Mesenchymal stem cell (in vitro differentiated cells and primary cell): ENCODE results near the gene COPB1.
A peak's percentile ranks its signal among the peaks of the same experiment; 100 is the strongest.

ENCODE experiments used
- DNase-seq: peaks from one replicate; pipeline ENCODE4 v3.0.0-alpha.2; 2013
- H2AFZ ChIP-seq: one replicate; pipeline ENCODE4 v1.6.1; 2013; ENCODE audit warnings: low read depth, mild to moderate bottlenecking, control low read depth, inconsistent platforms, low read length, moderate library complexity
- H2AK5ac ChIP-seq: 2 replicates; pipeline ENCODE4 v1.6.1; 2013; ENCODE audit warnings: low read length, moderate library complexity, mild to moderate bottlenecking, inconsistent platforms; ENCODE audit not compliant: severe bottlenecking
- H2BK120ac ChIP-seq: one replicate; pipeline ENCODE4 v1.6.1; 2013; ENCODE audit warnings: low read depth, mild to moderate bottlenecking, inconsistent platforms, low read length, moderate library complexity
- H2BK12ac ChIP-seq, 2 experiments: one replicate each; pipeline ENCODE4 v1.6.1; 2013; ENCODE audit warnings: inconsistent platforms in 2 of 2, low read length in 2 of 2, mild to moderate bottlenecking in 2 of 2, moderate library complexity in 2 of 2, control low read depth in 1 of 2
- H2BK15ac ChIP-seq: one replicate; pipeline ENCODE4 v1.6.1; 2013; ENCODE audit warnings: mild to moderate bottlenecking, low read depth, inconsistent platforms; ENCODE audit not compliant: poor library complexity, severe bottlenecking
- H2BK5ac ChIP-seq: 2 replicates; pipeline ENCODE4 v1.6.1; 2013; ENCODE audit warnings: low read depth, mild to moderate bottlenecking, low read length, control low read depth, inconsistent platforms; ENCODE audit not compliant: poor library complexity, severe bottlenecking
- H3K14ac ChIP-seq, 2 experiments: one replicate each; pipeline ENCODE4 v1.6.1; 2013; ENCODE audit warnings: inconsistent platforms in 2 of 2, low read length in 2 of 2, control low read depth in 1 of 2, mild to moderate bottlenecking in 1 of 2, moderate library complexity in 1 of 2
- H3K18ac ChIP-seq, 2 experiments: one replicate each; pipeline ENCODE4 v1.6.1; 2013; ENCODE audit warnings: inconsistent platforms in 2 of 2, low read length in 2 of 2, control low read depth in 1 of 2, low read depth in 1 of 2, mild to moderate bottlenecking in 1 of 2
- H3K23ac ChIP-seq, 2 experiments: one replicate each; pipeline ENCODE4 v1.6.1; 2013; ENCODE audit warnings: inconsistent platforms in 2 of 2, low read length in 2 of 2, mild to moderate bottlenecking in 2 of 2, moderate library complexity in 2 of 2, control low read depth in 1 of 2
- H3K27ac ChIP-seq: 2 replicates; pipeline ENCODE4 v1.5.1; 2013; ENCODE audit warnings: mild to moderate bottlenecking, moderate library complexity, low read length, control low read depth, inconsistent platforms; ENCODE audit not compliant: poor library complexity, severe bottlenecking
- H3K27me3 ChIP-seq, 2 experiments: 2 replicates each; pipeline versions ENCODE4 v1.6.1 to v1.7.0; 2013; ENCODE audit warnings: low read length in 2 of 2, mild to moderate bottlenecking in 2 of 2, moderate library complexity in 2 of 2, control low read depth in 1 of 2, inconsistent platforms in 1 of 2; ENCODE audit not compliant: control insufficient read depth in 1 of 2, insufficient read depth in 1 of 2
- H3K36me3 ChIP-seq, 2 experiments: 2 replicates each; pipeline versions ENCODE4 v1.6.1 to v1.7.0; 2013; ENCODE audit warnings: low read length in 2 of 2, control low read depth in 1 of 2, inconsistent platforms in 1 of 2, low read depth in 1 of 2, mild to moderate bottlenecking in 1 of 2; ENCODE audit not compliant: insufficient read depth in 2 of 2, control insufficient read depth in 1 of 2
- H3K4ac ChIP-seq, 2 experiments: one replicate each; pipeline ENCODE4 v1.6.1; 2013; ENCODE audit warnings: inconsistent platforms in 2 of 2, low read length in 2 of 2, mild to moderate bottlenecking in 2 of 2, moderate library complexity in 2 of 2, control low read depth in 1 of 2, low read depth in 1 of 2
- H3K4me1 ChIP-seq: 2 replicates; pipeline ENCODE4 v1.6.1; 2013; ENCODE audit warnings: low read depth, low read length, control low read depth; ENCODE audit not compliant: control insufficient read depth, insufficient read depth
- H3K4me2 ChIP-seq: 2 replicates; pipeline ENCODE4 v1.6.1; 2013; ENCODE audit warnings: low read length, mild to moderate bottlenecking, inconsistent platforms; ENCODE audit not compliant: poor library complexity, severe bottlenecking
- H3K4me3 ChIP-seq, 2 experiments: 2 replicates each; pipeline versions ENCODE4 v1.5.1 to v1.7.0; 2013; ENCODE audit warnings: low read length in 2 of 2, mild to moderate bottlenecking in 2 of 2, control low read depth in 1 of 2, low read depth in 1 of 2; ENCODE audit not compliant: insufficient read depth in 1 of 2
- H3K79me1 ChIP-seq: replicated peaks from 2 replicates; pipeline ENCODE4 v1.6.1; 2013; ENCODE audit warnings: mild to moderate bottlenecking, control low read depth, low read length, inconsistent platforms; ENCODE audit not compliant: poor library complexity, severe bottlenecking
- H3K9ac ChIP-seq: 2 replicates; pipeline ENCODE4 v1.7.0; 2013; ENCODE audit warnings: mild to moderate bottlenecking, low read length, moderate library complexity
- H3K9me3 ChIP-seq: 2 replicates; pipeline ENCODE4 v1.7.0; 2013; ENCODE audit warnings: mild to moderate bottlenecking, low read length; ENCODE audit not compliant: control insufficient read depth
- H4K8ac ChIP-seq: one replicate; pipeline ENCODE4 v1.6.1; 2013; ENCODE audit warnings: inconsistent platforms, mild to moderate bottlenecking, low read length, moderate library complexity
- H4K91ac ChIP-seq: one replicate; pipeline ENCODE4 v1.6.1; 2013; ENCODE audit warnings: mild to moderate bottlenecking, low read length, inconsistent platforms
- WGBS: methylation state at CpG from one replicate; pipeline ENCODE4 v1.1.7; 2013; ENCODE audit warnings: mixed read lengths; 5-methylcytosine and 5-hydroxymethylcytosine counted together

Gene COPB1

DNA sequence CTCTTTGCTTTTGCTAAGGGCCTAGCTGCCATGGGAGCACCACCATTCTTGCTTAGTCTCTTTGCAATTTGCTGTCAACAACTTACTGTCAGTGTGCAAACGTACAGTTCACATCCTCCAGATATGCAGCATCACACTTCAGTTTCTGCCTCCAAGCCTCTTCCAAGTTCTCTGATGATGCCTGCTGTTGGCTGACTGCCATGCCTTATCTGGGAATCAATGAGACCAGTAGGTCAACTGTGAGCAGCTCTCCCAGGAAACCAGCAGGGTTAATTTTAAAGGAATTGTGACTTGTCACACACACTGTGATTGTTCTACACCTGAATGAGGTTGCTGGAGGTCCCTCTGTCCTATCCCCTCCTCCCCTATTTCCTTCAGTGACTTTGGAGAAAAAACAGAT is 56.0 kb downstream of the COPB1 start:
- Histone ChIP-seq H3K9me3 (no peaks in the 10 kb centered on the region), H3K4me2 (no peak overlapping the region), H3K27me3 (no peaks in the 10 kb centered on the region), H3K4me3 (no peak overlapping the region), H4K91ac (no peak overlapping the region), H3K79me1 (no peaks in the 10 kb centered on the region), H3K4ac (no peak overlapping the region), H2BK12ac (no peak overlapping the region), H3K18ac (no peak overlapping the region), H2BK120ac (no peak overlapping the region), H3K14ac (no peak overlapping the region), H2BK15ac (no peak overlapping the region), H2AK5ac (peak overlapping the region; percentile 40), H3K4me1 (peaks cover 11% of the 10 kb centered on the region), H2BK5ac (peak overlapping the region; percentile 71), H3K36me3 (peaks cover 0 to 6% of the 10 kb centered on the region in 2 experiments), H3K27ac (peak overlapping the region; percentile 19), H3K23ac (no peak overlapping the region), H2AFZ (no peak overlapping the region), H3K9ac (no peak overlapping the region), H4K8ac (no peak overlapping the region)
- WGBS, result 71% methylated on average over 1 of the region's 1 CpG
- peak; percentile 41 for DNase-seq

DNA sequence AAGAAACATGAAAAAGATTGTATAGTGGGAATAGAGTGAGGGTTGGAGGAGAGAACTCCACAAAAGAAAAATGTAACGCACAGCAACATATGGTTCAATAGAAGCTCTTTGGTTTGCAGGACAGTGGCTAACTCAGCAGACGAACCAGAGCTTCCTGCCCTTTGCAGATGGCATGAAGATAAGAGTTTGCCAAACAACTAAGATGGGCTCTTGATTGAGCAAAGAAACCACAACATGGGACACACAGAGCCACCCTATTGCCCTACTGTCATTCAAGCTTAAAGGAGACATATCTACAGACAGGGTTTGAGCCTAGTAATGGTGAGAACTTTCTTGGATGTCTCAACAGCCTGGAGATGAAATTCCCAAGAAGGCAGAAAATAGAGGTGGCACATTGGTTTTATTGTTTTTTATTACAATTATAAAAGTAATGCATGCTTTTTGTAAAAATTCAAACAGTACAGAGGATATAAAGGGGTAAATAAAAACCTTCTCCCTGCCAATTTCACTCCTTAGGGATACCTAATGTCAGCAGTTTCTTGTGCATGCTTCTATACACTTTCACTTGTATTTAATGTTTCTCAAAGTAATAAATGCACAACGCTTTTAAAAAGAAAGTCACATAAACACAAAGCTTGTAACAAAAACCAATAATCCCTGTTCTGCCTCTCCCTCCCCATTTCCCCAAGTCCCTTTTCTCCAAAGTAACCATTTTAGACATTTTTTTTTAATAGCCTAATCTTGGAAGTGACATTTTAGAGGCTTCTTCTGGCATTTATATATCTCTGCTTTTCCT is 63.7 kb downstream of the COPB1 start:
- Histone ChIP-seq H2BK15ac (no peak overlapping the region), H3K4ac (no peak overlapping the region), H3K14ac (no peak overlapping the region), H2AK5ac (no peak overlapping the region), H3K4me2 (no peak overlapping the region), H3K4me1 (no peaks in the 10 kb centered on the region), H3K27ac (no peak overlapping the region), H3K4me3 (no peak overlapping the region), H3K79me1 (no peaks in the 10 kb centered on the region), H2BK12ac (no peak overlapping the region), H4K8ac (no peak overlapping the region), H2AFZ (no peak overlapping the region), H2BK120ac (no peak overlapping the region), H3K36me3 (peaks cover 0 to 6% of the 10 kb centered on the region in 2 experiments), H4K91ac (no peak overlapping the region), H3K18ac (no peak overlapping the region), H3K27me3 (no peaks in the 10 kb centered on the region), H2BK5ac (no peak overlapping the region), H3K9me3 (no peaks in the 10 kb centered on the region), H3K9ac (no peak overlapping the region), H3K23ac (no peak overlapping the region)
- 62% methylated on average over 3 of the region's 3 CpGs for WGBS
- peak; percentile 24 for DNase-seq

DNA sequence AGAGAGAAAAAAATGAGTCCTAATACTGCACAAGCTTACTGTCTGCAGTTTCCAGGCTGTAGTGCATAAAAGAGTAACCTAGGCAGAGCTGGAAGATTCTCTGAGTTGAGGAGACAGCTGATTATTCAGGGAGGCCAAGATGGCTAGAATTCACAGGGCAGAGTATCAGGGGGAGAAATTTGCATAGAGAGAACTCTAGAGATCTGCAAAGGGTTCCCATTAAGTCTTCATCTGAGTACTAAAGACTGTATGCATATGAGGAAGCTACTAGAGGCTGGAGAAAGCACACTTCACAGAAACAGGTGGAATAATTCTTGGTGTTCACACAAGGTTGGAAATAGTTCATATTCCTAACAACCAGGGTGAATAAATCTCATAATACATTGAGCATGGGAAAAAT is 74.0 kb downstream of the COPB1 start:
- Histone ChIP-seq H3K9me3 (no peaks in the 10 kb centered on the region), H3K27me3 (no peaks in the 10 kb centered on the region), H2BK12ac (no peak overlapping the region)

DNA sequence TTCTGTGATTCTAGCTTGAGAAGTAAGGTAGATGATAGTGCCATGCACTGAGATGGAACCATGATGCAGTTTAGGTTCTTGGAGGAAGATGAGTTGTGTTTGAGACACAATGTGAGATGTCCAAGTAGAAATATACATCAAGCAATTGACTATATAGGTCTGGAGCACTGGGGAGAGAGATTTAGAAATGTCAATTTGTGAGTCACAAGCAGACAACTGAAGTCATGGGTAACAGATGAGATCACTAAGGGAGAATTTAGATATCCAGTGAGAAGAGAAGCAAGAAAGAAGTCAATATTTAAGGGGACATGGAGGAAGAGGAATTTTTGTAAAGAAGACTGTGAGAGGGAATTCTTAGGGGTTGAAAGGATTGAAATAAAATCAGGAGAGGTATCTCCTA is 75.5 kb downstream of the COPB1 start:
- Histone ChIP-seq H3K27ac (peak overlapping the region; percentile 95), H4K8ac (no peak overlapping the region), H2AFZ (no peak overlapping the region), H3K27me3 (no peaks in the 10 kb centered on the region), H3K14ac (no peak overlapping the region), H3K4me1 (peaks cover 15% of the 10 kb centered on the region), H2BK120ac (no peak overlapping the region), H3K18ac (peak overlapping the region in 1 of 2 experiments; percentile 34), H3K23ac (no peak overlapping the region), H3K9me3 (no peaks in the 10 kb centered on the region), H2BK12ac (no peak overlapping the region), H3K4me2 (no peak overlapping the region), H2BK15ac (no peak overlapping the region), H3K4ac (no peak overlapping the region), H3K79me1 (peaks cover 2% of the 10 kb centered on the region), H4K91ac (no peak overlapping the region), H3K36me3 (no peaks in the 10 kb centered on the region), H3K4me3 (no peak overlapping the region), H2AK5ac (peak overlapping the region; percentile 49), H3K9ac (peak overlapping the region; percentile 62), H2BK5ac (peak overlapping the region; percentile 90)
- DNase-seq, result peak; percentile 80

More for the DNA sequence above, 74.0 kb downstream of the COPB1 start:
- H3K23ac ChIP-seq, result no peak overlapping the region
- no peak overlapping the region for H2BK120ac ChIP-seq
- no peaks in the 10 kb centered on the region for H3K36me3 ChIP-seq
- peak overlapping the region; percentile 66 for H2BK5ac ChIP-seq
- no peak overlapping the region for H2AFZ ChIP-seq
- H3K14ac ChIP-seq, result no peak overlapping the region
- H2BK15ac ChIP-seq, result no peak overlapping the region
- peaks cover 15% of the 10 kb centered on the region for H3K4me1 ChIP-seq
- no peak for DNase-seq
- H3K18ac ChIP-seq, result no peak overlapping the region
- no peak overlapping the region for H4K8ac ChIP-seq
- H3K4me2 ChIP-seq, result no peak overlapping the region
- H3K4ac ChIP-seq, result no peak overlapping the region
- no peak overlapping the region for H3K9ac ChIP-seq
- H3K79me1 ChIP-seq, result peaks cover 2% of the 10 kb centered on the region
- no peak overlapping the region for H4K91ac ChIP-seq
- H3K27ac ChIP-seq, result peak overlapping the region; percentile 69
- H2AK5ac ChIP-seq, result no peak overlapping the region
- H3K4me3 ChIP-seq, result no peak overlapping the region
